ENCODE results near the gene RBM34.

DNA sequence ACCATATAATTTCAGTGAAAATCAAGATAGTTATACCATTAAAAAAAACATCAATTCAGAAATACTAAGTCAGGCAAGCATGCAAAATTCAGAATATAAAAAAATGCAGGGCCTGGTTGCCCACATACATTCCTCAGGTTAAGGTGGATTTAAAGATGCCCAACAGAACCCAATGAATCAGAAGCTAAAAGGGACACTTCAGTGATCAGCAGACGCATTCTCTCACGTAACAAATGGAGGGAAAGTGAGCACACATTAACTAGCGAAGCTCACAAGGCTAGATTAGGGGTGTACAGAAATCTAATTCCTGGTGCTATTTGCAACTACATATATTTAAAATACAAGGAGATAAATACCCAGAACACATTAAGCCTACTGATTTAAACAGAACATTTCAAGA lies 49.9 kb downstream of the RBM34 start:
- TF ChIP-seq POLR2A (IDR thresholded peaks at IDR 0.05) (no peak), POLR2AphosphoS5 (IDR thresholded peaks at IDR 0.05) (no peak), EP300 (IDR thresholded peaks at IDR 0.05) (no peak)
- TF ChIP-seq, protein P1, sequence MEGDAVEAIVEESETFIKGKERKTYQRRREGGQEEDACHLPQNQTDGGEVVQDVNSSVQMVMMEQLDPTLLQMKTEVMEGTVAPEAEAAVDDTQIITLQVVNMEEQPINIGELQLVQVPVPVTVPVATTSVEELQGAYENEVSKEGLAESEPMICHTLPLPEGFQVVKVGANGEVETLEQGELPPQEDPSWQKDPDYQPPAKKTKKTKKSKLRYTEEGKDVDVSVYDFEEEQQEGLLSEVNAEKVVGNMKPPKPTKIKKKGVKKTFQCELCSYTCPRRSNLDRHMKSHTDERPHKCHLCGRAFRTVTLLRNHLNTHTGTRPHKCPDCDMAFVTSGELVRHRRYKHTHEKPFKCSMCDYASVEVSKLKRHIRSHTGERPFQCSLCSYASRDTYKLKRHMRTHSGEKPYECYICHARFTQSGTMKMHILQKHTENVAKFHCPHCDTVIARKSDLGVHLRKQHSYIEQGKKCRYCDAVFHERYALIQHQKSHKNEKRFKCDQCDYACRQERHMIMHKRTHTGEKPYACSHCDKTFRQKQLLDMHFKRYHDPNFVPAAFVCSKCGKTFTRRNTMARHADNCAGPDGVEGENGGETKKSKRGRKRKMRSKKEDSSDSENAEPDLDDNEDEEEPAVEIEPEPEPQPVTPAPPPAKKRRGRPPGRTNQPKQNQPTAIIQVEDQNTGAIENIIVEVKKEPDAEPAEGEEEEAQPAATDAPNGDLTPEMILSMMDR (IDR thresholded peaks at IDR 0.05): no peak

Data from gastroesophageal sphincter (tissue), 3 donors.